ENCODE data around the gene TRAF3. TPM values are rescaled to one million over a fixed set of nuclear protein-coding genes. Genes with fewer than 3 reads are reported as not detected.

The TRAF3 gene
- polyA plus RNA-seq, 1 of the 3 experiments (the other 2 are of a cell fraction) = 17.9 TPM

DNA sequence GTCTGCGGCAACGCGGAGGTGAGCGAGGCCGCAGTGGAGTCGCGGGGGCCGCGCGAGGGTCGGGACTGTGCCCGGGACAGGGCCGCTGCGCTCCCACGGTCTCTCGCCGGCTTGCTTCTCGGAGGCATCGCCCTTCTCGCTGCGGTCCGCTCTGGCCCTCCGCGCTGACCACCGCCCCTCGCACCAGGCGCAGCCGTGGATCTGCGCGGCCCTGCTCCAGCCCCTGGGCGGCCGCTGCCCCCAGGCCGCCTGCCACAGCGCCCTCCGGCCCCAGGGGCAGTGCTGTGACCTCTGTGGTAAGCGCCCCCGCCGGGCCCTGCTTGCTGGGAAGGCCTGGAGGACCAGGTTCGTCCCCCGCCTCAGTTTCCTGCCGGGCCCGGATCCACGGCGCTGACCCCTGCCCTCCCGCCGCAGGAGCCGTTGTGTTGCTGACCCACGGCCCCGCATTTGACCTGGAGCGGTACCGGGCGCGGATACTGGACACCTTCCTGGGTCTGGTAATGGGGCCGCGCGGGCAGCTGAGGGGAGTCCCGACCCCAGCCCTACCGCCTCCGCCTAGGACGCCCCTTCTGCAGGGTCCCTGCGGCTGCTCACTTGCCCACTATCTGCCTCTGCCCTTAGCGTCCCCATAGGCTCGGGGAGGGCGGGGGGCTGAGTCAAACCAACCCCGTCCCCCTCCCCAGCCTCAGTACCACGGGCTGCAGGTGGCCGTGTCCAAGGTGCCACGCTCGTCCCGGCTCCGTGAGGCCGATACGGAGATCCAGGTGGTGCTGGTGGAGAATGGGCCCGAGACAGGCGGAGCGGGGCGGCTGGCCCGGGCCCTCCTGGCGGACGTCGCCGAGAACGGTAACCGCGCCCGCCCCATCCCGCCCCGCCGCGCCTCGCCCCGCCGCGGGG lies 152.2 kb downstream of the TRAF3 start:
- Histone ChIP-seq H3K9me3 (no peaks in the 10 kb centered on the region), H2AFZ (ENCODE audit: low read depth) (no peak overlapping the region), H3F3A (replicated peaks; ENCODE audit: insufficient read depth) (no peaks in the 10 kb centered on the region), H3K4me2 (no peak overlapping the region), H3K4me3 (ENCODE audit: low read depth in 2 of 2, low read length in 1 of 2) (no peak overlapping the region; a peak in 1 of 4 replicates), H3K9ac (no peak overlapping the region), H3K79me2 (ENCODE audit: insufficient read depth) (no peaks in the 10 kb centered on the region), H4K20me1 (ENCODE audit: insufficient read depth) (peaks cover 6% of the 10 kb centered on the region; the same call in 1 of the 2 replicates), H3K9me2 (no peaks in the 10 kb centered on the region), H3K36me3 (replicated peaks in 1 of 2; ENCODE audit: control insufficient read depth in 1 of 2, insufficient read depth in 2 of 2, low read length in 1 of 2) (peaks cover 9 to 19% of the 10 kb centered on the region in 2 experiments), H3K27me3 (ENCODE audit: insufficient read depth) (peaks cover 5% of the 10 kb centered on the region; the same call in 1 of the 2 replicates), H3K4me1 (ENCODE audit: control insufficient read depth in 1 of 2, insufficient read depth in 2 of 2, low read depth in 1 of 2, low read length in 1 of 2) (peaks cover 0 to 8% of the 10 kb centered on the region in 2 experiments; a peak in 1 of 4 replicates), H3K27ac (ENCODE audit: low read depth in 2 of 2, low read length in 1 of 2) (no peak overlapping the region)
- CTCF ChIA-PET = interaction anchor here (0.7 to 1.3 kb wide), 5 partner anchors 29 to 235 kb away, joined by 3 to 6 read pairs (median 3); no protein-coding TSS in a partner anchor
- POLR2A ChIA-PET = no interaction called here
- TF ChIP-seq TAF1 (IDR thresholded peaks at IDR 0.05; ENCODE audit: borderline replicate concordance, low read depth, low read length) = no peak
- no peak for TF ChIP-seq ELF1 (IDR thresholded peaks at IDR 0.05)
- no peak for TF ChIP-seq NRF1 (IDR thresholded peaks at IDR 0.05; ENCODE audit: low read depth, low read length)
- no peak for TF ChIP-seq FOXM1 (IDR thresholded peaks at IDR 0.05; ENCODE audit: low read depth)
- no peak for TF ChIP-seq SIN3A (IDR thresholded peaks at IDR 0.05; ENCODE audit: borderline replicate concordance, low read depth, low read length)
- TF ChIP-seq MAX (IDR thresholded peaks at IDR 0.05; ENCODE audit: low read depth) = no peak
- TF ChIP-seq USF2 (IDR thresholded peaks at IDR 0.05; ENCODE audit: borderline replicate concordance, low read depth, low read length) = no peak
- TF ChIP-seq USF1 (IDR thresholded peaks at IDR 0.05; ENCODE audit: borderline replicate concordance, low read depth) = no peak
- no peak for TF ChIP-seq MXI1 (IDR thresholded peaks at IDR 0.05; ENCODE audit: low read depth, low read length)
- TF ChIP-seq TEAD4 (IDR thresholded peaks at IDR 0.05; ENCODE audit: borderline replicate concordance, insufficient read depth) = no peak
- TF ChIP-seq REST (IDR thresholded peaks at IDR 0.05; ENCODE audit: low read depth, low read length) = no peak
- TF ChIP-seq RFX5 (IDR thresholded peaks at IDR 0.05; ENCODE audit: low read length) = no peak
- TF ChIP-seq RCOR1 (IDR thresholded peaks at IDR 0.05; ENCODE audit: low read length) = no peak
- TF ChIP-seq GABPA (IDR thresholded peaks at IDR 0.05; ENCODE audit: low read depth) = no peak
- no peak for TF ChIP-seq RXRA (IDR thresholded peaks at IDR 0.05; ENCODE audit: borderline replicate concordance, low read depth)
- TF ChIP-seq POLR2AphosphoS5 (IDR thresholded peaks at IDR 0.05; ENCODE audit: low read depth, low read length) = no peak
- TF ChIP-seq, protein P1, sequence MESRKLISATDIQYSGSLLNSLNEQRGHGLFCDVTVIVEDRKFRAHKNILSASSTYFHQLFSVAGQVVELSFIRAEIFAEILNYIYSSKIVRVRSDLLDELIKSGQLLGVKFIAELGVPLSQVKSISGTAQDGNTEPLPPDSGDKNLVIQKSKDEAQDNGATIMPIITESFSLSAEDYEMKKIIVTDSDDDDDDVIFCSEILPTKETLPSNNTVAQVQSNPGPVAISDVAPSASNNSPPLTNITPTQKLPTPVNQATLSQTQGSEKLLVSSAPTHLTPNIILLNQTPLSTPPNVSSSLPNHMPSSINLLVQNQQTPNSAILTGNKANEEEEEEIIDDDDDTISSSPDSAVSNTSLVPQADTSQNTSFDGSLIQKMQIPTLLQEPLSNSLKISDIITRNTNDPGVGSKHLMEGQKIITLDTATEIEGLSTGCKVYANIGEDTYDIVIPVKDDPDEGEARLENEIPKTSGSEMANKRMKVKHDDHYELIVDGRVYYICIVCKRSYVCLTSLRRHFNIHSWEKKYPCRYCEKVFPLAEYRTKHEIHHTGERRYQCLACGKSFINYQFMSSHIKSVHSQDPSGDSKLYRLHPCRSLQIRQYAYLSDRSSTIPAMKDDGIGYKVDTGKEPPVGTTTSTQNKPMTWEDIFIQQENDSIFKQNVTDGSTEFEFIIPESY (IDR thresholded peaks at IDR 0.05; ENCODE audit: borderline replicate concordance, low read depth) = no peak
- WGBS (ENCODE audit: low lambda C conversion rate) = 23% methylated on average over 15 of the region's 94 CpGs
- DNase-seq = peak; percentile 69

Measured in SK-N-SH (cell line).